Sciatic nerve (tissue), 2 donors: Measurements from ENCODE around the gene LARP6. TPM values are rescaled to one million over a fixed set of nuclear protein-coding genes. Genes with fewer than 3 reads are reported as not detected.
"Not testable (repeated sequence)": the region's sequence is repeated elsewhere in the genome, so short reads cannot be mapped to it uniquely, and the experiment has no call there.

Source experiments
- ATAC-seq: fragments of 200-7000 bp; cut with Tn5 transposase; one replicate; pipeline ENCODE4 v1.9.1; 2020; ENCODE audit warnings: mild to moderate bottlenecking, moderate library complexity
- DNase-seq: peaks from one replicate; pipeline ENCODE4 v3.0.0-alpha.2; 2020; ENCODE audit warnings: low spot score
- intact Hi-C: fragments of 100-400 bp; cut with DNase I; formaldehyde crosslinking; loops from one replicate; pipeline ENCODE4 v1.14.2; 2022
- total RNA-seq: library from RNA; stranded (reverse); fragmentation: NEBNext Ultra II Directional; extraction: Animal tissue kit (Norgen Biotek cat#: 25700); gene quantifications from one replicate; pipeline ENCODE4 v1.2.1, GENCODE V29; 2021
- donor health status: DM: no; HTN: no; CAD: no.
- donor health status: DM: no; HTN: no; CAD: no.

The LARP6 gene
- total RNA-seq, 1 donor from 2014 or later, result 40.7 TPM

DNA sequence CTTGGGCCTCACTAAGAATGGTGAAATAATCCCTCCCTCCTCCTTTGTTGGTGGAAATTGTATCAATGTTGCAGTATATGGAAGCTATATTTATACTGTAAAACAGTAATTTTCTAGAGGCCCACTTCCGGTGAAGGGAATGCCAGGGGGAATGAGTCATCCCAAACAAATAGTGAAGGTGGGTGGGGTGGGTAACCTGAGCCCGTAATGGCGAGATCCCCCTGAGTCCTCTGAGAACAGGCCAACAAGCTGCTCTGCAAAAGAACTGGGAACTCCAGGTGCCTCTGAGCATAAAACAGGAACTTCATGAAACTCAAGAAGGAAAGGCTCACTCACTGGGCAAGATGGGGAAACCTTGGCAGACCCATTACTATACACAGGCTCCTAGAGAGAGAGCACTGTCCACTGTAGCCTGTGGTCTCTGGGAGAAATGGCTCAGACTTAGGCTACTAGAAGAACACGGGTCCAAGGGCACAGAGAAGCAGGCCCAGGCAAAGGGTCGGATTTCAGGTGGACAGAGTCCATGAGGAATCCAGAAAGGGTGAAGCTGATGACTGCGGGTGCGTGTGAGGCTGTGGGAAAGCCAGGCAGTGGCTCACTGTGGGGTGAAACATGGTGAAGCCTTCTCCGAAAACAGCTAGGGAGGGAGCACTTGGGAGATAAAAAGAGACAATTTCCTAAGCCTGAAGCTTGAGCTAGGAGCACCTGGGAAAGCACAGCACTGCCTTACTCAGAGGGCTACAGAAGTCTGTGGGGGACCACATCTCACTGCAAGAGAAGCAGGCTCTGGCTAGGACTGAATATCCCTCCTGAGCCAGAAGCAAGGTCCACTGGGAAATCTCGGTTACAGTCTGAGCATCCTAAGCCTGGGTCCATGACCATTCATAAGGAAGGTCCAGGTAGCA, 19.8 kb downstream of the LARP6 start:
- DNase-seq, result no peak
- peak; percentile 6 for ATAC-seq
- intact Hi-C loops, result no loop called here

DNA sequence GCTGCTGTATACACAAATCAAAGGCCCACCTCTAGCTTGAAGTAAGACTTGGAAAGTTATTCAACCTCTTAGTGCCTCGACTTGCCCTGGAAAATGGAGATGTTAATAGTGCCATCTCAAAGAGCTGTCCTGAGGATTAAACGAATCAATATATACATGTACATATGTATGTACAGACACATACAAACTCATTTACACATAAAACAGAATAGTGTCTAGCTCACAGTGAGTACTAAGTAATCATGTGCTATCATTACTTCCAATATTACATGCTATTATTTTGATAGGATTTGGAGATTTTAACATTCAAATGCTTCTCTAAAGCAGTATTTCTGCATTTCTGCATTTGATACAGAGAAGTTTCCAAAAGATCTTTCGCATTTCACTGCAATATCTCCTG, 20.5 kb downstream of the LARP6 start:
- ATAC-seq (no peak), DNase-seq (no peak)
- intact Hi-C loops, result no loop called here

DNA sequence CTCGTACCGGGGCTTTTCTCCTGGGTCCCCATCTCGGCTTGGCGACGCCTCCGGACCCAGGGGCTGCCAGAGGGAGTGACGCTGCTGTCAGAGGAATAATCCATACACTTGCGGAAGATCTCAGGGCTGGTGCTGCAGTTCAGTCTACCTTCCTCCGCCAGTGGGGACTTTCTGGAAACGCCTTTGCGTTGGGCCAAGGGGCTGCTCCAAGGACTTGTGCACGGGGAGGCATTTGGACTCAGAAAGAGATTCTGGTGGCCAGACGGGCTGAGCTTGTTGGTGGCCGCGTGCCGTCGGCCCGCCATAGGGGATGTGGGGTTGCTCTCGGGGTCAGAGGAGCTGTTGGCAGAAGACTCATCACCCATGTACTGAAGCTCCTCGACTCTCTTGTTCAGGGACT, 21.8 kb downstream of the LARP6 start:
- intact Hi-C loops, result no loop called here
- ATAC-seq (no peak), DNase-seq (no peak)

DNA sequence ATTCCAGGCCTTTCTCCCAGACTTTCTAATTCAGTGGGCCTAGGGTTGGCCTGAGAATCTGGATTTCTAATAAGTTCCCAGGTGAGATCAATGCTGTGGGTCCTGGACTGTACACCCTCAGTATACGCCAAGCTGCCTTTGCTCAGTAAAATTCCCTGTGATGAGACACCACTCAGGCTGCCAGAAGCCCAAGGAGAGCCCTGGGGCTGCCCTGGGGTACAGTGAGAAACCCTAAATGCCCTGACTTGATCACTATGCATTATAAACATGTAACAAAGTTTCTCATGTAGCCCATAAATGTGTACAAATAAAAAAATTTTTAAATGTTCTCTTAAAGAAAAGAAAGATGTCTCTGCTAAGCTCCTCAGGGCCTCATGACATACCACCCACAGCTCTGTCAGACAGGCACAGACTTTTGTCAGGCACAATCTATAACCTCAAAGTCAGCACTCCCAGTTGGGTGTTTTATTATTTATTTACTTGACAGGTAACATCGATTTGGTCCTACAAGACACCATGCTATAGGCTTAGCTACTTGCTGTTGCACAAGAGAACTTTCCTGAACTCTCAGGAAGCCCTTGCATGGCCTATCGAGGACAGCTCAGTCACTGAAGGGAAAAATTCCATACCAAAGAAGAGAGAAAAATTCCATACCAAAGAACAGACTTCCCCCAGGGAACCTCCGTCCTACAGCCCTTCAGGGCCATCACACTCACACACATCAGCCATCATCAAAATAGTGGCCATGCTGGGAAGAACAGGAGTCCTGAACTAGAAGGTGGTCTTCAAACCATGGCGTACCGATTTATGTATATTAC, 22.7 kb downstream of the LARP6 start:
- intact Hi-C loops, result no loop called here
- no peak for DNase-seq
- ATAC-seq, result no peak

DNA sequence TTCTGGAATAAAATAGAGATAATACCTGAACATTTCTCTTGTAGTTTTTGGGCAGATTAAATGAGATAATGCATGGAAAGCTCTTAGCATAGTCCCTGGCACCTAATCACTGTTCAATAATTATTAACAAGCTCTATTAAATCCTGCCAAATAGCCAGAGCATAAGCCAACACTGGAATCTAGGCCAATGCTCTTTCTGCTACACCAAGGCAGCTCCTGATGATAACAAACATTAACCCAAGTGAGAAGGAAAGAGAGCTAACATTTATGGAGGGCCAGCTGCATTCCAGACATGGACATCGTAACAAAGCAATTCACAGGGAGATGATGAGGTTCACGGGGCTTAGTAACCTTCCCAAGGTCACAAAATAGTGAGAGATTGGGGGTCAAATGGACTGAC, 23.3 kb downstream of the LARP6 start:
- no peak for ATAC-seq
- intact Hi-C loops, result no loop called here
- DNase-seq, result no peak

DNA sequence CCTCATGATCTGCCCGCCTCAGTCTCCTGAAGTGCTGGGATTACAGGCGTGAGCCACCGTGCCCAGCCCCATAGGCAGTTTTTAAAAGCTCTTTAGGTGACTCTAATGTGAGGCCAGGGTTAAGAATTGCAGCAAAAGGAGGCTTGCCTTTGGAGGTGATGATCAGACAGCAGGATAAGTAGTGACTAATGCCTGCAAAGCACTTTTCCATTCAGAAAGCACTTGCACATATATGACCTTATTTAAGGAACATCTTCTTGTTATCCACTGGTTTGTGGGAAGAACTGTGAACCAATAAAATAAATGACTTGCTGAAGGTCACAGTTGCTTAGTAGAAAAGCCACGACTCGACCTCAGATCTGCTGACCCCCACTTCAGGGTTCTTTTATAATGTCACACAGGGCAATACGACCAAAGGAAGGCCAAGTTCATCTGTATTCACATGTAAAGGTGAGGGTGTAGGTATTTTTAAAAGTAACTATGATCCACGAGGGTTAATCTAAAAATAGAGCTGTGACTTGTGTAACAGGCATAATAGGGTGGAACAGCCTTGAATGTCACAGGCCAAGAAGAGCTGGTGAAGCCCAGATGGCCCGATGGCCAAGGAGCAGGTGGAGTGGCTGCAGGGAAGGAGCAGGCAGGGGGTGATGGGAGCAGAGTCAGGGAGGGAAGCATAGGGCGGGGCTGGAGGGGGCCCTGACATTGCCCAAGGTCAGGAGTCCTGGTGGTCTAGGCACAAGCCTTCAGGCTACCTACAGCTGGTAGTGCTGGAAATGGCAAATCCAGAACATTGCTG, 24.4 kb downstream of the LARP6 start:
- intact Hi-C loops, result no loop called here
- ATAC-seq, result no peak
- no peak for DNase-seq

DNA sequence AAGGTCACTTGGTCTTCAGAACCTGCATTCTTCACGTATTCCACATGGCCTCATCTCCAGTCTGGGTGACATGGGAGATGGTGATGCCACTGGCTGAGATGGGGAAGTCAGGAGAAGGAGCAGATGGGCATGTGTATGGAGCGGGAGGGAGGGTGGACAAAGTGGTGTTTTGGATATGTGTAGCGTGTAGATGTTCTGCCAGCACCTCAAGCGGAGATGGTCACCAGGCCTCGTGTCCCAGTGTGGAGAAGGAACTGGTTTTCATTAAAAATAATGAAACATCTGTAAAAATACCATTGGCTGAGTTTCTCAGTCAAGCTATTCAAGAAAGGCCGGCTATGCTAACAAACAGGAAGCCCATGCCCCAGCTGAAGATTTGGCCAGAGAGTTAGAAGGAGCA, 26.2 kb downstream of the LARP6 start:
- peak; percentile 60 for ATAC-seq
- intact Hi-C loops, result no loop called here
- no peak for DNase-seq

DNA sequence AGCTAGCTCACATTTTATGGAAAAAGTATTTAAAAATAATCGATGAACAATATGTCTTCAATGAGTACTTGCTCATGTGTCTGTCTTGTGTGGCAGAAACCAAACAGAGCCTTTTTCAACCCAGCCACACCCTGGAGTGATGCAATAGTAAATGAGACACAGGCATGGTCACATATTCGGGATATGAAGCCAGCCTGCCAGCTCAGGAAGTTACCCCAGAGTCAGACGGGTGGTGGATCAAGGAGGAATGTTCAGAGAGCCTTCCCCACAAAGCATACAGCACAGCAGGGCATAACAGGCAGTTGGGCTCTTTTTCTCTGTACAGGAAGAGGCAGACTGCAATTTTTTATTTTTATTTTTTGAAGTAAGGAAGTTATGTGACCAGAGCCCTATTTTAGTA, 27.3 kb downstream of the LARP6 start:
- no peak for DNase-seq
- intact Hi-C loops, result no loop called here
- ATAC-seq, result peak; percentile 81

DNA sequence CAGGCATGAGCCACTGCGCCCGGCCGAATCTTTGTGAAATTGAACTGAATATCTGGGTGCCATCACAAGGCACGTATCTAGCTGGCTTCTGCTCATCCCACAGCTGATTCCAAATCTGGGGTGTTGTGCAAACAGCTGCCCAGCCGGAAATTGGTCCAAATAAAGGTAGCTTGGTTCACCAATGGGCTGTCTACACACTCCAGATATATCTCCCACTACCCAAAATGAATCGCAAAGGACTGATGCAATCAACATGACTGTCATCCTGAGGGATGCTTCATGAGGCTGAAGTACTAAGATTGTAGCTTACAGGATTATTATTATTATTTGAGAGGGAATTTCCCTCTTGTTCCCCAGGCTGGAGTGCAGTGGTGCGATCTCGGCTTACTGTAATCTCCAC, 28.1 kb downstream of the LARP6 start:
- intact Hi-C loops, result no loop called here
- ATAC-seq, result no peak
- DNase-seq, result no peak

DNA sequence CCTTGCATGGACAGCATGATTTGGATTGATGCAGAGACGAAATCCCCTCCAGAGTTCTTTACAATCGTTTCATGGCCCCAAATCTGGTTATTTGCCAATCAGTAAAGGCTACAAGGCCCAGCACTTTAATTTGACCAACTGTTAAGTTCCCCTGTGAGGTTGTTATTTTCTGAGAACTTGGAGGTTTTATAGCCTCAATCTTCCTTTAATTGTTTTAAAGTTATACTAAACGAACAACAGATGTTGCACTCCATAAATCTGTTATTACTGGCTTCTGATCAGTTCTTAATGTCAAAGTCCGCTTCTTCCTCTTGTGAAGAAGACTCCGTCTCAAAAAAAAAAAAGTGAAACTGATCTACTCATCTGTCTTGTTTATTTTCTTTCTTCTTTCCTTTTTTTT, 30.8 kb downstream of the LARP6 start:
- intact Hi-C loops, result no loop called here
- DNase-seq (no peak), ATAC-seq (peak; percentile 9)

DNA sequence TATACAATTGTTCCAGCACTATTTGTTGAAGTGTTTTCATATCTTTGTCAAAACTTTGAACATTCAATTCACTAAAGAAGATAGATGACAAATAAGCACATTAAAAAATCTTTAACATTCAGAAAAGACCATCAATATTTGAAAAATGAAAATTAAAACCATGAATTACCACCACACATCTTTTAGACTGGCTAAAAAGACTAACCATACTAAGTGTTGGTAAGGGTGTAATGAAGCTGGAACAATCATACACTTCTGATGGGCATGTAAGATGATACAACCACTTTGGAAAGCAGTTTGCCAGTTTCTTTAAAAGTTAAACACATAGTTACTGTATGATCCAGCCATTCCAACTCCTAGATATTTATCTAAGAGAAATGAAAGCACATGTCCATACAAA, 33.7 kb downstream of the LARP6 start:
- intact Hi-C loops, result no loop called here
- ATAC-seq, result no peak
- DNase-seq, result no peak

DNA sequence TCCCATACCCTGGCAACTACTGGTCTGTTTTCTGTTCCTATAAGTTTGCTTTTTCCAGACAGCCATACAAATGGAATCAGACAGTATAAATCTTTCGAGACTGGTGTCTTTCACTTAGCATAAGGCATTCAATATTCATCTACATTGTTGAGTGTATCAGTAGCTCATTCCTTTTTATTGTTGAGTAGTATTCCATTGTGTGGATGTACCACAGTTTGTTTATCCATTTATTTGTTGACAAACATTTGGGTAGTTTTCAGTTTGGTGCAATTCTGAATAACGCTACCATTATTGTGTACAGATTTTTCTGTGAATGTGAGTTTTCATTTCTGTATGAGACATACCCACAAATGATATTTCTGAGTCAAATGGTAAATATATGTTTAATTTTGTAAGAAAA, 35.4 kb downstream of the LARP6 start:
- intact Hi-C loops, result no loop called here
- ATAC-seq (no peak), DNase-seq (no peak)

DNA sequence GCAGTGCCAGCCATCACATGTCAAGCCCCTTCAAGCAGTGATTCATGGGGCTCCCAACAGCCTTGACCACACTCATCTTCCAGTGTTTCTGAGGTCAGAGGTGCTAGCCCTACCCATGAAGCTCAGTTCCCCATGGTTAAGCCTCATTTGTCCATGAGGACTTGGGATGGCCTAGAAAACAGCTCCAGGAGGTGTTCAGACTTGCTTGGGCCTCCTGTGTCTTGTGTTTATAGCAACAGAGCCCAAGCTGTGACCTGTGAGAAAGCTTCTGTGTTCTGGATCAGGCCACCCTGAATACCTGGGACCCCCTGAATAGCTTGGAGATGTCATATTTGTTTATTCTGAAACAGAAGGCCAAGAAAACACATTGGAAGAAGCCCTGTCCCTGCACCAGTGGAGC, 36.7 kb downstream of the LARP6 start:
- intact Hi-C loops, result no loop called here
- DNase-seq (no peak), ATAC-seq (no peak)

DNA sequence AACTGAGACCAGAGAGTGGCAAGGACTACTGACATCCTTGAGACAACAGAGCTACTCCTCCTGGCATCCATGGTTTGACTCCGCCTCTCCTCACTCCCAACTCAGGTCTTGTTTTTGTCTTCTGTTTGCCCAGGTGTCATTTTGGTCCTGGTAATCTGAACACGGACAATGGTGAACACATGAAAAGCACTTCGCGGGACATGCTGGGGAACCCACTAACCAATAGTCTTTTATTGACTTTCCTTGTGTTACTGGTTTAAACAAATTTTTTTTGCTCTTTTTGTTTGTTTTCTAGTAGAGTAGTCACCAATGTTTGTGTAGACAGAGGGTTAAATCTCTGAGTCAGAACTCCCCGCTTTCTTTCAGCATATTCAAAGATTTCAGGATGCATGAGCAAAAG, 38.4 kb downstream of the LARP6 start:
- DNase-seq (no peak), ATAC-seq (no peak)
- intact Hi-C loops, result no loop called here

DNA sequence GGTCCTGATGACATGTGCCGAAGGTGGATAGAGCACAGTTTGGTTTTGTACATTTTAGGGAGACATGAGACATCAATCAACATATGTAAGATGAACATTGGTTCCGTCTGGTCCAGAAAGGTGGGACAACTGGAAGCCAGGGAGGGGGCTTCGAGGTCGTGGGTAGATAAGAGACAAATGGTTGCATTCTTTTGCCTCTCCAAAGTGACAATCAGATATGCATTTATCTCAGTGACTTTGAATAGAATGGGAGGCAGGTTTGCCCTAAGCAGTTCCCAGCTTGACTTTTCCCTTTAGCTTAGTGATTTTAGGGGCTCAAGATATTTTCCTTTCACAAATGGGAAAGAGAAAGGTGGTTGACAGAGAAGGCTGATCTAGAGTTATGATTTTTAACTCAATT, 38.9 kb downstream of the LARP6 start:
- DNase-seq, ATAC-seq, intact Hi-C loops: not testable (repeated sequence)

DNA sequence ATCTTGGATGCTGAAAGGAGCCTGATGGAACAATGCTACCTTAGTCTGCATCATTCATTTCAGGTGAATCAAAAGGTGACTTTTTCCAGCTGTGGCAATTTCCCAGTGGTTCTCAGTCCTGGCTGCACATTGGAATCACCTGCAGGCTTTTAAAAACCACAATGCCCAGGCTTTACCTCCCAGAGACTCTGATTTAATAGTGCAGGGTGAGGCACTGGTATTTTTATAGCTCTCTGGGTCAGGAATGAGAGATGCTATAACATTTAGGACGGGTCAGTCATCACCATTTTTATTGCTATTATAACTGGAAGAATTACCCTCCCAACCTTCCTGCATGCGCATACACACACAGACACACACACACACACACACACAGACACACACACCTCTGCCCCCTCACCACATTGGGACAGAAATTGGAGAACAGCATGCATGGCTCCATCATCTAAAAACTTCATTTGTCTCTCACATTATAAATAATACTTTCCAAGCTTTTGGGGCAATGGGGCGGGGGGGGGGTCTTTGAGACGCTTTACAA, 41.1 kb downstream of the LARP6 start:
- ATAC-seq (no peak), DNase-seq (no peak)
- intact Hi-C loops, result loop anchor here (5.0 kb wide), 1 partner anchor 136 kb away; no protein-coding TSS in a partner anchor

DNA sequence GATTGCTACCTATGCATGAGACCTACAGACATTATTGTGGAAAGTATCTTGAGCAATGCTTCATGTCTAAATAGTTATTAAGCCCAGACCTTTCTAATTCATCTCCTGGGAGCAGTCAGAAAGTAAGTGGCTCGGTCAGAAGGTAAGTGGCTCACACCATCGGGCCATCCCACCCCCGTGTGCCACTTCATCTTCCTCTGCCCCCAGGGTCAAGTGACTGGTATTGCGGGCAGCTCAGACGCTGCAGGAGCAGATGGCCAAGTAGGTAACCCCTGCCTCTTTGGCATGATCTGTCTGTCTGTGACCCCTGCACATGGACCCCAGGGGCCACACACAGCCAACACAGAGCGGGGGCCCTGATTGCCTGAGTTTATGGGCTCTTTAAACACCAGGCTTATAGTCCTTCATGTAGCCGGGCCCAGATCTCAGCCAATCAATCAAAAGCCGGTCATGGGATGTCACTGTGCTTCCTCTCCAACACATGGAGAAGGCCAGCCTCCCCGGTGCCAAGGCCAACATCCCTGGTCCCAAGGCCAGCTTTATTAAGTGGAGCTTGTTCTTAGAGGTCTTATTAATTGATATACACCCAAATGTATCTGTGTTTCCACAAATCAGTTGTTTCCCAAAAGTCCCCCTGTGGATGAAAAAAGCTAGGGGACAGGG, 42.9 kb downstream of the LARP6 start:
- intact Hi-C loops, result loop anchor here (5.0 kb wide), 1 partner anchor 134 kb away; no protein-coding TSS in a partner anchor
- no peak for ATAC-seq
- DNase-seq, result no peak

DNA sequence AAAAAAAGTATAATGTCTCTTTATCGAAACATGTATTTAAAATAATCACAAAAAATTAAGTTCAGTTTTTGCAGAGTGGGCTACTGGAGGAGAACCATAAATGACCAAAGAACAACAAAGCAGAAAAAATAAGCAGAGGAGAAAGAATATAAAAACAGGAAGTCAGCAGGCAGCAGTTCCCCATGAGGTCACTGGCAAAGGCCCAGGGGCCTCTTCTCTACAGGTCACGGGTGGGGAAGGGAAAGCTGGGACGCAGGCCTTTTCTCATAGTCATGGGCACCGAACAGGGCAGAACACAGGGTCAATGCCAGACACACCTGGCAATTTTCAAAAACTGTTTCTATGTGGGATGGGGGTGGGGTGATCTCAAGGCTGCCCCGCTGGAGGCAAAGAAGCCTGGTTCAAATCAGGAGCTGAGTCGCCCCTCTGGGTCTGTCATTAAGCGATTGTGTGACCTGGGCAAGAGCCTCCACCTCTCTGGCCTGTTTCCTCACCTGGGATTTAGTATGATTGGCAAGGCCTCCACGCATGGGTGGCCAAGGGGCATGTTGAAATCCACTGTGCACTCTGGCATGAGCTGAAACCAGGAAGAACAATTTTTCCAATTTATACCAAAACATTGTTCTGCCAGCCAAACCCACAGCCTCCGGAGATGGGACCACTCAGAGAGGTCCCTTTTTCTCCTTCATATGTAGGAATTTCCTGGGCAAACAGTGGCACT, 46.8 kb downstream of the LARP6 start:
- peak; percentile 88 for ATAC-seq
- intact Hi-C loops, result no loop called here
- DNase-seq, result peak; percentile 86
